ENCODE data around the gene ZNF804A. TPM values are rescaled to one million over a fixed set of nuclear protein-coding genes. Genes with fewer than 3 reads are reported as not detected.

The ZNF804A gene
- total RNA-seq, 2 donors from 2014 or later = not detected

GRCh38 chr2:184680825-184681224 lies 82.5 kb downstream of the ZNF804A start:
- 86 to 100% methylated on average over 2 of the region's 2 CpGs for WGBS, 2 donors
- H3K36me3 ChIP-seq (replicated peaks in 1 of 2; ENCODE audit: insufficient read depth in 1 of 2, low read depth in 2 of 2) = no peaks in the 10 kb centered on the region
- DNase-seq (no peak), ATAC-seq (no peak)
- no peaks in the 10 kb centered on the region for H3K27me3 ChIP-seq
- intact Hi-C loops (cut with DNase I) = no loop called here
- H3K27ac ChIP-seq = no peak overlapping the region
- H3K4me3 ChIP-seq = no peak overlapping the region
- no peaks in the 10 kb centered on the region for H3K4me1 ChIP-seq
- peaks cover 0 to 5% (median 0%) of the 10 kb centered on the region in 3 donors for H3K9me3 ChIP-seq
- TF ChIP-seq, protein P1, sequence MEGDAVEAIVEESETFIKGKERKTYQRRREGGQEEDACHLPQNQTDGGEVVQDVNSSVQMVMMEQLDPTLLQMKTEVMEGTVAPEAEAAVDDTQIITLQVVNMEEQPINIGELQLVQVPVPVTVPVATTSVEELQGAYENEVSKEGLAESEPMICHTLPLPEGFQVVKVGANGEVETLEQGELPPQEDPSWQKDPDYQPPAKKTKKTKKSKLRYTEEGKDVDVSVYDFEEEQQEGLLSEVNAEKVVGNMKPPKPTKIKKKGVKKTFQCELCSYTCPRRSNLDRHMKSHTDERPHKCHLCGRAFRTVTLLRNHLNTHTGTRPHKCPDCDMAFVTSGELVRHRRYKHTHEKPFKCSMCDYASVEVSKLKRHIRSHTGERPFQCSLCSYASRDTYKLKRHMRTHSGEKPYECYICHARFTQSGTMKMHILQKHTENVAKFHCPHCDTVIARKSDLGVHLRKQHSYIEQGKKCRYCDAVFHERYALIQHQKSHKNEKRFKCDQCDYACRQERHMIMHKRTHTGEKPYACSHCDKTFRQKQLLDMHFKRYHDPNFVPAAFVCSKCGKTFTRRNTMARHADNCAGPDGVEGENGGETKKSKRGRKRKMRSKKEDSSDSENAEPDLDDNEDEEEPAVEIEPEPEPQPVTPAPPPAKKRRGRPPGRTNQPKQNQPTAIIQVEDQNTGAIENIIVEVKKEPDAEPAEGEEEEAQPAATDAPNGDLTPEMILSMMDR (IDR thresholded peaks at IDR 0.05) = no peak
- TF ChIP-seq POLR2A (IDR thresholded peaks at IDR 0.05) = no peak

DNA sequence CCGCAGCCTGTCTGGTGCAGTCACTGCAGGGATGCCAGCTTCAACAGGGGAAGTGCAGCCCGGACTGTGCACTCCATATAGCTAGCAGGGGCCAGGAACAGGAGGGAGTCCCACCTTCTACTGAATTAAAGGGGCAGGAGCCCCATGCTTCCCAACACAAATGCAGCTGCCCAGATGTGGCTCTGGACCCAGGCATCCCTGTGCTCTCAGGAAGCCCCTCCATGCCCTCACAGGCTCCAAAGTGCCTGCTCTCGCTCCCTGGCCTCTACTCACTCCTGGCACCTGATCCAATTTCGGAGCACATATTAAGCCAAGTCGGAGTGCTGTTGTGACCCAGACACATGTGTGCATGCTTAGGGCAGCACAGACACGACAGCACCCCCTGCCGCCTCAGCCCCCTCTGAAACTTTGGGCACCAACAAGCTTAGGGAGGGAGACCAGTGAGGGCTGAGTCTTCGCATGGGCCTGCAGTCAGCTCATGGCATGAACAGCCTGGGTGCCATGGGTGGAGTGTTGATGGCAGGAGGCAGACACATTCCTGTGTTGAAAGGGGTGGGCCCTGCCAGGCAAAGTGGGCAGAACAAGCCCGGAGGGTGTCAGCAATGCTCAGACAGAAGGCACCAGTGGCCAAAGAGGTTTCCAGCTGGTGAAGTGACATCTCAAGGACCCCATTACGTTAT lies 83.5 kb downstream of the ZNF804A start:
- Histone ChIP-seq H3K9me3 (peaks cover 0 to 5% (median 0%) of the 10 kb centered on the region in 3 donors), H3K4me3 (no peak overlapping the region), H3K27me3 (no peaks in the 10 kb centered on the region), H3K36me3 (replicated peaks in 1 of 2; ENCODE audit: insufficient read depth in 1 of 2, low read depth in 2 of 2) (no peaks in the 10 kb centered on the region), H3K4me1 (no peaks in the 10 kb centered on the region), H3K27ac (no peak overlapping the region)
- TF ChIP-seq, protein P1 (IDR thresholded peaks at IDR 0.05) = no peak
- TF ChIP-seq POLR2A (IDR thresholded peaks at IDR 0.05) = no peak
- DNase-seq (no peak), ATAC-seq (no peak)
- WGBS, 2 donors = 73 to 75% methylated on average over 9 to 10 of the region's 10 CpGs
- intact Hi-C loops (cut with DNase I) = no loop called here

GRCh38 chr2:184683911-184684310 lies 85.6 kb downstream of the ZNF804A start:
- H3K9me3 ChIP-seq = peaks cover 0 to 5% (median 0%) of the 10 kb centered on the region in 3 donors
- no peak for TF ChIP-seq POLR2A (IDR thresholded peaks at IDR 0.05)
- TF ChIP-seq, protein P1 (IDR thresholded peaks at IDR 0.05) = no peak
- H3K27me3 ChIP-seq = no peaks in the 10 kb centered on the region
- no peak overlapping the region for H3K4me3 ChIP-seq
- H3K36me3 ChIP-seq (replicated peaks in 1 of 2; ENCODE audit: insufficient read depth in 1 of 2, low read depth in 2 of 2) = no peaks in the 10 kb centered on the region
- 57 to 59% methylated on average over 3 of the region's 3 CpGs for WGBS, 2 donors
- no peaks in the 10 kb centered on the region for H3K4me1 ChIP-seq
- DNase-seq (no peak), ATAC-seq (no peak)
- intact Hi-C loops (cut with DNase I) = no loop called here
- H3K27ac ChIP-seq = no peak overlapping the region

DNA sequence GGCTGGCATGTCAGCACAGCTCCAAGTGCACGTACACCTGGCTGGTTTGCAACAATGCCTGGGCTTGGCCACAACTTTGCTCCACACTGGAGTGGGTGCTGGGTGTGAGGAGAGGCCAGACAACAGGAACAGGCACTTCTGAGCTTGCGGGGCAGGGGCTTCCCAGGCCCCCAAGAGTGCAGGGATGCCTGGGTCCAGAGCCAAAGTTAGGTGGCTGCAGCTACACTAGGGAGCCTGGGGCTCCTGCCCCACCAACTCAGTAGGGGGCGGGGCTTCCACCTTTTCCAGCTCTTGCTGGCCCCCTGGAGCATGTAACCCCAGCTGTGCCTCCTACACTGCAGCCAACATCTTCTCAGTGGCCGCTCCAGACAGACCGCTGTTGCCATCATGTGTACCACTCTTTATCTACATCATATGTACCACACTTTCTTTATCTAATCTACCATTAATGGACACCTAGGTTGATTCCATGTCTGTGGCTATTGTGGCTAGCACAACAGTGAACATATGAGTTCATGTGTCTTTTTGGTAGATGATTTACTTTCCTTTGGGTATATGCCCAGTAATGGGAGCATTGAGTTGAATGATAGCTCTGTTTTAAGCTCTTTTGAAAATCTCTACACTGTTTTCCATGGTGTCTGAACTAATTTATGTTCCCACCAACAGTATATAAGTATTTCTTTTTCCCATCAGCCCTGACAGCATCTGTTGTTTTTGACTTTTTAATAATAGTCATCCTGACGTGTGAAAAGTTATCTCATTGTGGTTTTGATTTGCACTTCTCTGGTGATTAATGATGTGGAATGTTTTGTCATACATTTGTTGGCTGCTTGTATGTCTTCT lies 87.9 kb downstream of the ZNF804A start:
- no peak for DNase-seq
- TF ChIP-seq POLR2A (IDR thresholded peaks at IDR 0.05) = no peak
- TF ChIP-seq, protein P1 (IDR thresholded peaks at IDR 0.05) = no peak
- WGBS, 2 donors = 58 to 59% methylated on average over 4 to 6 of the region's 6 CpGs
- H3K9me3 ChIP-seq = no peaks in the 10 kb centered on the region
- H3K27me3 ChIP-seq = no peaks in the 10 kb centered on the region
- H3K36me3 ChIP-seq (replicated peaks in 1 of 2; ENCODE audit: insufficient read depth in 1 of 2, low read depth in 2 of 2) = no peaks in the 10 kb centered on the region
- no peak for ATAC-seq
- H3K4me3 ChIP-seq = no peak overlapping the region
- no peak overlapping the region for H3K27ac ChIP-seq
- intact Hi-C loops (cut with DNase I) = no loop called here
- H3K4me1 ChIP-seq = no peaks in the 10 kb centered on the region
